ENCODE data around the gene UTP25. TPM values are rescaled to one million over a fixed set of nuclear protein-coding genes. Genes with fewer than 3 reads are reported as not detected.

Gene UTP25
- total RNA-seq, 4 donors from 2014 or later, result 5.7 to 7.5 (median 6.8) TPM

DNA sequence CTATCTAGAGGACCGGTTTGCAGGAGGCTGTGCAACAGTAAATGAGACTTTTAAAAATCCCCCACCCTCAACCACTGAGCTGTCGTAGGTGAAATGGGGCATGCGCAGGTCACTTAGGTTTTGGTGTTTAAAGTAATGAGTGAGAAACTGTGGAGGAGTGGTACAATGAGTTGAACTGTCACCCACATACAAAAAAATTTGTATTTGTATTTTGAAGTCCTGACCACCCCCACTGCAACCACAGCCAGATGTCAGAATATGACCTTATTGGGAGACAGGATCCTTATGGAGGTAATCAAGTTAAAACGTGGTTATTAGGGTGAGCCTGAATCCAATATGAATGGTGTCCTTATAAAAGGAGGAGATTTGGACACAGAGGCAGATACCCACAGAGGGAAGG is 20.3 kb upstream of the UTP25 start:
- H3K9me3 ChIP-seq, result no peaks in the 10 kb centered on the region
- no peak overlapping the region for H3K4me3 ChIP-seq
- H3K27me3 ChIP-seq, result no peaks in the 10 kb centered on the region
- no peak for TF ChIP-seq POLR2A (IDR thresholded peaks at IDR 0.05)
- TF ChIP-seq, protein P1, sequence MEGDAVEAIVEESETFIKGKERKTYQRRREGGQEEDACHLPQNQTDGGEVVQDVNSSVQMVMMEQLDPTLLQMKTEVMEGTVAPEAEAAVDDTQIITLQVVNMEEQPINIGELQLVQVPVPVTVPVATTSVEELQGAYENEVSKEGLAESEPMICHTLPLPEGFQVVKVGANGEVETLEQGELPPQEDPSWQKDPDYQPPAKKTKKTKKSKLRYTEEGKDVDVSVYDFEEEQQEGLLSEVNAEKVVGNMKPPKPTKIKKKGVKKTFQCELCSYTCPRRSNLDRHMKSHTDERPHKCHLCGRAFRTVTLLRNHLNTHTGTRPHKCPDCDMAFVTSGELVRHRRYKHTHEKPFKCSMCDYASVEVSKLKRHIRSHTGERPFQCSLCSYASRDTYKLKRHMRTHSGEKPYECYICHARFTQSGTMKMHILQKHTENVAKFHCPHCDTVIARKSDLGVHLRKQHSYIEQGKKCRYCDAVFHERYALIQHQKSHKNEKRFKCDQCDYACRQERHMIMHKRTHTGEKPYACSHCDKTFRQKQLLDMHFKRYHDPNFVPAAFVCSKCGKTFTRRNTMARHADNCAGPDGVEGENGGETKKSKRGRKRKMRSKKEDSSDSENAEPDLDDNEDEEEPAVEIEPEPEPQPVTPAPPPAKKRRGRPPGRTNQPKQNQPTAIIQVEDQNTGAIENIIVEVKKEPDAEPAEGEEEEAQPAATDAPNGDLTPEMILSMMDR (IDR thresholded peaks at IDR 0.05), result no peak
- WGBS, 2 donors, result 81 to 86% methylated on average over 4 of the region's 4 CpGs
- no peaks in the 10 kb centered on the region for H3K36me3 ChIP-seq
- DNase-seq (ENCODE audit: low spot score in 2 of 2), result no peak
- no peak overlapping the region for H3K27ac ChIP-seq
- peaks cover 0 to 11% (median 3%) of the 10 kb centered on the region in 4 donors for H3K4me1 ChIP-seq

DNA sequence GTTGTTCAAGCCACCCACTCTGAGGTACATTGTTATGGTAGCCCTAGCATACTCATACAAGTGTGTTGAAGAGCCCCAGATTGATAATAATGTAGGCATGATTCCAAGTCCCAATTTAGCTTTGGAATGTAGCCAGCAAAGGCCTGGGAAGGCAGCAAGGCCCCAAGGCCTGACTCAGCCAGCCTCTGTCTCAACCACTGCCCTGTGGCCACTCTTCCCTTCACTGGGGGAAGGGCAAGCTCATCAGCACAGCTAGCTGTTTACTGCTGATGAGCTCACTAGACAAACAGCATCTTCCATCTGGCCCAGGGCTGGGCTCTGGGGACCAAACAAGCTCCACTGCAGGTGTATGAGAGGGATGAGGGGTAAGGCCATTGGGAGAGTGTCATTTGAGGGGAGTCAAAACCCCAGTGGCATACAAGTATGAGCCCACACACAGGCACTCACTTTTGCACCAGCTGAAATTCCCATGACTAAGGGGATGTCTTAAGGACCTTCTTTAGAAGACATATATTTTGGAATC is 19.7 kb upstream of the UTP25 start:
- H3K4me1 ChIP-seq, result peaks cover 0 to 11% (median 3%) of the 10 kb centered on the region in 4 donors
- TF ChIP-seq EP300 (IDR thresholded peaks at IDR 0.05) (no peak), POLR2A (IDR thresholded peaks at IDR 0.05) (no peak)
- TF ChIP-seq, protein P1 (IDR thresholded peaks at IDR 0.05), result no peak
- no peaks in the 10 kb centered on the region for H3K9me3 ChIP-seq
- no peaks in the 10 kb centered on the region for H3K27me3 ChIP-seq
- no peak for DNase-seq (ENCODE audit: low spot score in 2 of 2)
- no peaks in the 10 kb centered on the region for H3K36me3 ChIP-seq
- no peak overlapping the region for H3K4me3 ChIP-seq
- no peak overlapping the region for H3K27ac ChIP-seq

DNA sequence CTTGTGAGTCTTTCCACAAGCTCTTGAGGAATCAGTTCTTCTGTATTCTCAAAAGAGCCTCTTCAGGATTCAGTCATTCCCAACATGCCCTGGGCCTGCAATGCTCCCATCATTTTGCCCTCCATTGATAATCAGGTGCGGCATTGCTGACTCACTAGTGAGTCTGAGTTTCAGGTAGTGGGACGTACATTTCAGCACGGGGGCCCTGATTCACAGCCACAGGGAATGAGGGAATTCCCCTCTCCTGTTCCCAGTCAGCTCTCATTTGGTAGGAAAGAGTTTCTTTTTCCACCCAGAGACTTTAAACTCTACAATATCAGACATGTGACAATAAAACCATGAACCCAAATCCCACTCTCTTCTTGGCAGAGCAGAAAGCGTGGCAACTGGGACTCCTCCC is 18.2 kb upstream of the UTP25 start:
- 88 to 92% methylated on average over 4 of the region's 4 CpGs for WGBS, 2 donors

DNA sequence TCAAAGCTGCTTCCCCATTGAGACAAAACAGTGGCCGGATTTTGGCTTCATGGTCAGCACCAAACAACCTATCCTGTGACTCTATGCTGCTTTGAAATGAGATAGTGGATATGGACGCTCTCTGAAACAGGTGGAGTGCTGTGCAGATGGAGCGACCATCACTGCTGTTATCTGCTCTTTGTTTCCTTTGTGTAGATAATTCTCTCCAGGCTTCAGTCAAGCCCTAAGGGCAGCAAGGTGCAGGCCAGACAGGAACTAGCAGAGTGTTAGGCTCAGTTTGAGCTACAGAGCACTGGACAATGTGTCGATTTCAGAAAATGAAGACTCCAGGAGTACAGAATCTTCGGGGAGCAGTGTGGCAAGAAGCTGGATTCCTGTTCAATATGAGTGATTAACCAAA is 17.0 kb upstream of the UTP25 start:
- peaks cover 0 to 11% (median 3%) of the 10 kb centered on the region in 4 donors for H3K4me1 ChIP-seq
- 88 to 94% methylated on average over 5 of the region's 5 CpGs for WGBS, 2 donors
- H3K9me3 ChIP-seq, result no peaks in the 10 kb centered on the region
- H3K36me3 ChIP-seq, result no peaks in the 10 kb centered on the region
- H3K27ac ChIP-seq, result no peak overlapping the region
- H3K4me3 ChIP-seq, result no peak overlapping the region
- DNase-seq (ENCODE audit: low spot score in 2 of 2), result no peak
- TF ChIP-seq, protein P1 (IDR thresholded peaks at IDR 0.05), result no peak
- TF ChIP-seq EP300 (IDR thresholded peaks at IDR 0.05) (no peak), POLR2A (IDR thresholded peaks at IDR 0.05) (no peak)
- no peaks in the 10 kb centered on the region for H3K27me3 ChIP-seq

More for the DNA sequence above, 18.2 kb upstream of the UTP25 start:
- no peak for TF ChIP-seq POLR2A (IDR thresholded peaks at IDR 0.05)
- no peak for TF ChIP-seq EP300 (IDR thresholded peaks at IDR 0.05)
- TF ChIP-seq, protein P1 (IDR thresholded peaks at IDR 0.05), result no peak
- DNase-seq (ENCODE audit: low spot score in 2 of 2), result no peak
- no peak overlapping the region for H3K4me3 ChIP-seq
- H3K9me3 ChIP-seq, result no peaks in the 10 kb centered on the region
- no peak overlapping the region for H3K27ac ChIP-seq
- H3K36me3 ChIP-seq, result no peaks in the 10 kb centered on the region
- peaks cover 0 to 11% (median 3%) of the 10 kb centered on the region in 4 donors for H3K4me1 ChIP-seq
- H3K27me3 ChIP-seq, result no peaks in the 10 kb centered on the region

DNA sequence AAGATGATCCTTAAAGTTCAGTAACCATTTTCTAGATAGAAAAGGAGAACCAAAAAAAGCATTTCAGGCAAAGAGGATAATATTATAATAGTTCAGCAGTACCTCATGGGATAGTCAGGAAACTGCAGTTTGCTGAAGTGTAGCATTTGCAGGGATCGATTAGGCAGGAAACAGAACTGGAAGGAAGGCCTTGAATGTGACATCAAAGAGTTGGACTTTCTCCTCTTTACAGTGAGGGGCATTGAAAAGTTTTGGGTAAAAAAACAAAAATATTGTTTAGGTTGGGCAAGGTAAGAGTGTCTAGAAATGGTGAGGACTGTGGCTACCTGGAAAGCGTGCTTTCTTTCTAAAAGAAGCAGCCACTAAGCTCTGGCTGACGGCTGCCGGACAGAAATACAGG is 13.9 kb upstream of the UTP25 start:
- no peaks in the 10 kb centered on the region for H3K27me3 ChIP-seq
- H3K27ac ChIP-seq, result no peak overlapping the region
- H3K4me1 ChIP-seq, result no peaks in the 10 kb centered on the region
- WGBS, 2 donors, result 84 to 87% methylated on average over 4 of the region's 4 CpGs
- H3K9me3 ChIP-seq, result no peaks in the 10 kb centered on the region
- no peak overlapping the region for H3K4me3 ChIP-seq
- no peaks in the 10 kb centered on the region for H3K36me3 ChIP-seq
- no peak for DNase-seq (ENCODE audit: low spot score in 2 of 2)
- no peak for TF ChIP-seq EP300 (IDR thresholded peaks at IDR 0.05)
- TF ChIP-seq POLR2A (IDR thresholded peaks at IDR 0.05), result no peak
- TF ChIP-seq, protein P1 (IDR thresholded peaks at IDR 0.05), result no peak

All from tibial nerve (tissue), 4 donors.